ENCODE results near the gene PPAN.
A peak's percentile ranks its signal among the peaks of the same experiment; 100 is the strongest.

Gene PPAN

DNA sequence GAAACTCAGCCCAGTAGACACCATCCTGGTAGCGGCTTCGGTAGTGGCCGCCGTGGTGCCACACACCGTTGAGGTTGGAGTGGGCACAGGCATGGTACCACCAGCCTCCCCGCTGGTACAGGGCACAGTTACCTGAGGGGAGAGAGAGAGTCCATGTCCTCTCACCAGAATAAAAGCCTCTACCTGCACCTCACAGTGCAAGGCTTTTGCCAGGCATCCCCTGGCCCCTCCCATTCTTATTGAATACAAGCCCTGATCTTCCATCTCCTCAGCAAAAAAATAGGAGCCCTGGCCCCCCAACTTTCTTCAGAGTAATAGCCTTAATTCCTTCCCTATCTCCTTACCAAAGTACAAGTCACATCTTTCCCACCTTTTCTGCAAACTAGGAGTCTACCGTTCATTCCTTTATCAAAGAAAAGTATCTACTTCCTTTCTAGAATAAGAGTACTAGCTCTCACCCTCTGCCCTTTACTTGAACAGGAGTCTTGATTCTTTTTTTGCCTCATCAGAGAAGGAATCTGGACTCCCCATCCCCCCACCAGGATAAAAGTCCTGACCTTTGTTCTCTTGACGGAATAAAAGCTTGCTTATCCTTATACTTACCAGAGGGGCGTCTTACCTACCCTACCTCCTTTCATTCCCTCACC lies 13.4 kb upstream of the PPAN start:
- DNase-seq (ENCODE audit: low read depth) = no peak
- no peak overlapping the region for H3K4me3 ChIP-seq (ENCODE audit: low read length)
- TF ChIP-seq, protein P1, sequence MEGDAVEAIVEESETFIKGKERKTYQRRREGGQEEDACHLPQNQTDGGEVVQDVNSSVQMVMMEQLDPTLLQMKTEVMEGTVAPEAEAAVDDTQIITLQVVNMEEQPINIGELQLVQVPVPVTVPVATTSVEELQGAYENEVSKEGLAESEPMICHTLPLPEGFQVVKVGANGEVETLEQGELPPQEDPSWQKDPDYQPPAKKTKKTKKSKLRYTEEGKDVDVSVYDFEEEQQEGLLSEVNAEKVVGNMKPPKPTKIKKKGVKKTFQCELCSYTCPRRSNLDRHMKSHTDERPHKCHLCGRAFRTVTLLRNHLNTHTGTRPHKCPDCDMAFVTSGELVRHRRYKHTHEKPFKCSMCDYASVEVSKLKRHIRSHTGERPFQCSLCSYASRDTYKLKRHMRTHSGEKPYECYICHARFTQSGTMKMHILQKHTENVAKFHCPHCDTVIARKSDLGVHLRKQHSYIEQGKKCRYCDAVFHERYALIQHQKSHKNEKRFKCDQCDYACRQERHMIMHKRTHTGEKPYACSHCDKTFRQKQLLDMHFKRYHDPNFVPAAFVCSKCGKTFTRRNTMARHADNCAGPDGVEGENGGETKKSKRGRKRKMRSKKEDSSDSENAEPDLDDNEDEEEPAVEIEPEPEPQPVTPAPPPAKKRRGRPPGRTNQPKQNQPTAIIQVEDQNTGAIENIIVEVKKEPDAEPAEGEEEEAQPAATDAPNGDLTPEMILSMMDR (conservative IDR thresholded peaks at IDR 0.05; ENCODE audit: low read depth, low read length) = no peak

DNA sequence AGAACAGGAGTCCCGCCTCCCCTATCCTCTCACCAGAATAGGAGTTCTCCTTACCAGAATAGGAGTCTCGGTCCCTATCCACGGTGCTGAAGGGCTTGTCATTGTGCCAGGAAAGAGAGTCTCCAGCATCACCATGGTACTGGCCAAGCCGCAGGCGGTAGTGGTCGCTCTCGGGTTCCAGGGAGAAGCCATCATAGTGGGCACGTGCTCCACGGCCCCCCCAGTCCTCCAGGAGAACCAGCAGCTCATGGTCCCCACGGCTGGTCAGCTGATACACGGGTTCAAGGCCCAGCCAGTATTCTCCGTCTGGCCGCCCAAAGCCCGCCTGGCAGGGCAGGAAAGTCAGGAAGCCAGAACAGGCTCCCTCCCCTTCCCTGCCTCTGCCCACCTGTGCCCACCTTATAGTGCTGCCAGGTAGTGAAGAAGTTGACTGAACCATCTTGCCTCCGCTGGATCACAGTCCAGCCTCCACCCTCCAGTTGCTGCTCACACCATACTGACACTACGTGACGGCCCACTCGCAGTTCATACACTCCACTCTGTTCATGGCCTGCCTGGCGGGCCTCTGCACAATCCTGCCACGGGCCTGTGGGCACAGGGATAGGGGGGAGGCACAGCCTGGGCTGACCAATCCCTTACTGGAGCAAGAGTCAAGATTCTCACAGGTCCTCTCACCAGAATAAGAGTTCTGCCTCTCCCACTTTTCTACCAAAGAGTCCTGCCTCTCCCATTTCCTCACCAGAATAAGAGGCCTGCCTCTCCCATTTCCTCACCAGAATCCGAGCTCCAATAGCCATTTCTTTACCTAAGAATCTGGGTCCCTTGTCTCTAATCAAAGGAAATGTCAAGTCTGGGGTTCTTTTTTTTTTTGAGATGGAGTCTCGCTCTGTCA lies 12.6 kb upstream of the PPAN start:
- DNase-seq (ENCODE audit: low read depth) = no peak
- H3K4me3 ChIP-seq (ENCODE audit: low read length) = no peak overlapping the region
- TF ChIP-seq, protein P1 (conservative IDR thresholded peaks at IDR 0.05; ENCODE audit: low read depth, low read length) = no peak

DNA sequence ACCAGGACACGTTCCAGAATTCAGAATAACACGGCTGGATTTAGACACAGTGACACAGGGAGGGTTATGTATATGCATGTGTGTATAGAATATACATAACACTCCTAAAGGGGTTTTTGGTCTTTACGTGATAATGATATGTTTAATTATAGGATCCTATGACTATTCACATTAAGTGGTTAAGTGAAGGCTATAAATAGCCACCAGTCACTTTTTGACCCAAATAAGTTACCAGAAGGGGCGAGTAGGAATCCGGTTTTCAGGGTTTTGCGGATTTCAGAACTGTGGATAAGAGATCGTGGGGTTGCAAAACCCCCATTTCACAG lies 10.6 kb upstream of the PPAN start:
- TF ChIP-seq, protein P1 (conservative IDR thresholded peaks at IDR 0.05; ENCODE audit: low read depth, low read length) = no peak
- H3K4me3 ChIP-seq (ENCODE audit: low read length) = no peak overlapping the region
- no peak for DNase-seq (ENCODE audit: low read depth)

DNA sequence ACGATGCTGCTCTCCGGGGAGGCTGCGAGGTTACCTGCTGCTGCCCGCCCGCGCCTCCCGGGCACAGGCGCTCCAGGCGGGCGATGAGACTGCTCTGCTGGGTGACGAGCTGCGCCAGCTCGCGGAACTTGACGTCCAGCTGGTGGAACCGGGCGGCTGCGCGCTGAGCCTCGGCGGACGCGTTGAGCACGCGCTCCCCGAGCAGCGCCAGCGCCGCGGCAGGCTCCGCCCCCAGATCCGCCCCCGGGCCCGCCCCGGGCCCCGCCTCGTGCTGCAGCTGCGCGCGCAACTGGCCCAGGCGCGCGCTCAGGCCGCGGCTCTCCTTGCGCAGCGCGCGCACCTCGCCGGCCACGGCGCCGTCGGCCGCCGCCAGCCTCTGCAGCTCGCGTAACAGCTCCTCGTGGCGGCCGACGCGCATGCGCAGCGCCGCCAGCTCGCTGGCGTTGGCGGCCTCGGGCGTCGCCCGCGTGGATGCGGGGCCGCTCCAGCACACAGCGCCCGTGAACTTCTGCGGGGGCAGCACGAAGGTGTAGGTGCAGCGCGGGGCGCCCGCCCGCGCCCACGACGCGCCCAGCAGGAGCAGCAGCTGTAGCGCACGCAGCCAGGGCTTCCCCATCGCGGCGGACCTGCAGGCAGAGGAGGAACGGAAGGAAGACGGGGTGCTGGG lies 10.1 kb upstream of the PPAN start:
- H3K4me3 ChIP-seq (ENCODE audit: low read length) = no peak overlapping the region
- peak; percentile 34 for DNase-seq (ENCODE audit: low read depth)
- TF ChIP-seq, protein P1 (conservative IDR thresholded peaks at IDR 0.05; ENCODE audit: low read depth, low read length) = no peak

DNA sequence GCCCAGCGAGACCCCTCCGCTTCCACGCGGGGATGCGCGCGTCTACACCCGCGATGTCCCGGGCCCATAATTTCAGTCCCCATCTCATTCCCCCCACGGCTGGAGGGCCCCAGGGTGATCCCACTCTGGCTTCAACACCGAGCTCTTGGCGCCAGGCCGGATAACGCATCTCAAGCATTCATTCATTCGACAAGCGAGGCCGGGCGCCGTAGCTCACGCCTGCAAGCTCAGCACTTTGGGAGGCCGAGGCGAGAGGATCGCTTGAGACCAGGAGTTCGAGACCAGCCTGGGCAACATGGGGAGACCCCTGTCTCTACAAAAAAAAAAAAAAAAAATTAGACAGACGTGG lies 9.6 kb upstream of the PPAN start:
- no peak overlapping the region for H3K4me3 ChIP-seq (ENCODE audit: low read length)
- DNase-seq (ENCODE audit: low read depth) = no peak
- TF ChIP-seq, protein P1 (conservative IDR thresholded peaks at IDR 0.05; ENCODE audit: low read depth, low read length) = no peak

GRCh38 chr19:10100163-10100785 lies 5.9 kb upstream of the PPAN start:
- TF ChIP-seq, protein P1 (conservative IDR thresholded peaks at IDR 0.05; ENCODE audit: low read depth, low read length) = no peak
- DNase-seq (ENCODE audit: low read depth) = no peak
- H3K4me3 ChIP-seq (ENCODE audit: low read length) = no peak overlapping the region

All from retinal pigment epithelial cell (primary cell).